ENCODE results near the gene FBXO42. TPM values are rescaled to one million over a fixed set of nuclear protein-coding genes. Genes with fewer than 3 reads are reported as not detected.
A peak's percentile ranks its signal among the peaks of the same experiment; 100 is the strongest.

Gene FBXO42
- polyA plus RNA-seq, 2 of the 4 experiments (the other 2 are of a cell fraction) = 4.7 to 12.4 TPM

DNA sequence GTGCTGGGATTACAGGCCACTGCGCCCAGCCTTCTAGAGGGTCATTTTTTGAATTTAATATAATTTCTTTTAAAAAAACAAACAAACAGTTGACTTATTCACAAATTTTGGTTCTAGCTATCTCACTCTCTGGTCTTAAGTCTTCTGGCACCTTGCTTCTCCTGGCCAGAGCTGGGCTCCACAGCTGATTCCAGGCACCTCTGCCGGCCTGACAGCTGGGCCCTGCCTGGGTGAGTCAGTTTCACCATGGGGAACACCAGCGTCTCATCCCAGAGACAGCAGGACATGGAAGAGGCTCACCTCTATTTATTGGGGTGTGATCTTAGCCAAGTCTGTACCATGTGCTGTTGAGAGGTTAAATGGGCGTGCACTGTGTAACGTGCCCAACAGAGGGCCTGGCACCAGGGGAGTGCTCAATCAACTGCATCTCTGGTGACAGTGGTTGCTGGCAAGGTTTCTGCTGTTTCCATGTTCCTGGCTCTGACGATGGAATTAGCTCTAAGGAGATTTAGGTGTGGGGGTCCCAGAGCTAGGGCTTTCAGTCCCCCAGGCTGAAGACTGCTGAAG is 116.3 kb downstream of the FBXO42 start:
- DNase-seq (ENCODE audit: low read depth in 1 of 2, low spot score in 1 of 2) = peak; percentile 72 to 81
- peak overlapping the region; percentile 88 for H3K4me3 ChIP-seq
- peak; percentile 32 for FAIRE-seq
- H3K9me3 ChIP-seq = no peaks in the 10 kb centered on the region
- TF ChIP-seq, protein P1, sequence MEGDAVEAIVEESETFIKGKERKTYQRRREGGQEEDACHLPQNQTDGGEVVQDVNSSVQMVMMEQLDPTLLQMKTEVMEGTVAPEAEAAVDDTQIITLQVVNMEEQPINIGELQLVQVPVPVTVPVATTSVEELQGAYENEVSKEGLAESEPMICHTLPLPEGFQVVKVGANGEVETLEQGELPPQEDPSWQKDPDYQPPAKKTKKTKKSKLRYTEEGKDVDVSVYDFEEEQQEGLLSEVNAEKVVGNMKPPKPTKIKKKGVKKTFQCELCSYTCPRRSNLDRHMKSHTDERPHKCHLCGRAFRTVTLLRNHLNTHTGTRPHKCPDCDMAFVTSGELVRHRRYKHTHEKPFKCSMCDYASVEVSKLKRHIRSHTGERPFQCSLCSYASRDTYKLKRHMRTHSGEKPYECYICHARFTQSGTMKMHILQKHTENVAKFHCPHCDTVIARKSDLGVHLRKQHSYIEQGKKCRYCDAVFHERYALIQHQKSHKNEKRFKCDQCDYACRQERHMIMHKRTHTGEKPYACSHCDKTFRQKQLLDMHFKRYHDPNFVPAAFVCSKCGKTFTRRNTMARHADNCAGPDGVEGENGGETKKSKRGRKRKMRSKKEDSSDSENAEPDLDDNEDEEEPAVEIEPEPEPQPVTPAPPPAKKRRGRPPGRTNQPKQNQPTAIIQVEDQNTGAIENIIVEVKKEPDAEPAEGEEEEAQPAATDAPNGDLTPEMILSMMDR (IDR thresholded peaks at IDR 0.05) = 0 out of 3 replicates have a peak, but pooled peaks have one; percentile 5
- no peak for TF ChIP-seq HOXA7 (CRISPR knock-in tag; IDR thresholded peaks at IDR 0.05)
- H3K27ac ChIP-seq = peak overlapping the region; percentile 92 to 94
- ATAC-seq = peak; percentile 88
- WGBS (ENCODE audit: missing lambda C conversion rate) = 69% methylated on average over 2 of the region's 6 CpGs
- CTCF ChIA-PET = interaction anchor here (0.8 to 1.7 kb wide), 5 partner anchors 13 to 155 kb away, joined by 3 to 5 read pairs (median 4); no protein-coding TSS in a partner anchor
- H3K4me2 ChIP-seq = peak overlapping the region; percentile 100
- H3K4me1 ChIP-seq = peaks cover 14% of the 10 kb centered on the region
- POLR2A ChIA-PET = no interaction called here

DNA sequence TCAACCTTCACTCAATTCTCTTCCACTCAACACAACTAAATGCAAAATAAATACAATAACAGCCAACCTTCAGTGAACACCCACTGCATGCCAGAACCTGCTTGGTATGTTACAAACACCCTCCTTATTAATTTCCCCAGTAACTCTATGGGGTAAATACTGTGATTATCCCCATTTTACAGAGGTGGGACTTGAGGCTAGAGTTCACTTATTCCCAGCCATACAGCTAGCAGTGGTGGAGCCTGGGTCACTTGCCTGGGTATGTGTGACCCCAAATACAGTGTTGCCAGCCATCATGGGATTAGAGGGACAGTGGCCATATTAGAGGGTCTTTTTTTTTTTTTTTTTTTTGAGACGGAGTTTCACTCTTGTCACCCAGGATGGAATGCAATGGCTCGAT is 116.9 kb downstream of the FBXO42 start:
- POLR2A ChIA-PET = no interaction called here
- peaks cover 14% of the 10 kb centered on the region for H3K4me1 ChIP-seq
- H3K27ac ChIP-seq = no peak overlapping the region
- H3K4me2 ChIP-seq = no peak overlapping the region
- CTCF ChIA-PET = interaction anchor here (0.8 to 3.9 kb wide), 7 partner anchors 9 to 162 kb away, joined by 3 to 16 read pairs (median 5); partner anchors contain the start of gene FAM131C
- no peaks in the 10 kb centered on the region for H3K9me3 ChIP-seq
- WGBS (ENCODE audit: missing lambda C conversion rate) = 97% methylated on average over 2 of the region's 2 CpGs
- H3K4me3 ChIP-seq = no peak overlapping the region
- TF ChIP-seq MAFK (IDR thresholded peaks at IDR 0.05; ENCODE audit: partially characterized antibody) = no peak
- no peak for TF ChIP-seq FOXS1 (CRISPR knock-in tag; IDR thresholded peaks at IDR 0.05)
- TF ChIP-seq BCL3 (IDR thresholded peaks at IDR 0.05) = no peak
- FAIRE-seq = no peak
- ATAC-seq = no peak
- no peak for DNase-seq (ENCODE audit: low read depth in 1 of 2, low spot score in 1 of 2)

- Histone ChIP-seq H3K9me3 (no peaks in the 10 kb centered on the region), H3K4me2 (no peak overlapping the region), H3K4me1 (peaks cover 14% of the 10 kb centered on the region), H3K4me3 (no peak overlapping the region), H3K27ac (no peak overlapping the region)
- CTCF ChIA-PET = interaction anchor here (0.6 to 3.9 kb wide), 4 partner anchors 11 to 578 kb away, joined by 3 to 16 read pairs (median 10); no protein-coding TSS in a partner anchor
- WGBS (ENCODE audit: missing lambda C conversion rate) = 95% methylated on average over 4 of the region's 8 CpGs
- POLR2A ChIA-PET = no interaction called here
- no peak for TF ChIP-seq E2F6 (IDR thresholded peaks at IDR 0.05; ENCODE audit: borderline replicate concordance, low read depth)
- TF ChIP-seq, protein P2, sequence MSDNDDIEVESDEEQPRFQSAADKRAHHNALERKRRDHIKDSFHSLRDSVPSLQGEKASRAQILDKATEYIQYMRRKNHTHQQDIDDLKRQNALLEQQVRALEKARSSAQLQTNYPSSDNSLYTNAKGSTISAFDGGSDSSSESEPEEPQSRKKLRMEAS (IDR thresholded peaks at IDR 0.05) = no peak
- TF ChIP-seq RARB (CRISPR knock-in tag; IDR thresholded peaks at IDR 0.05) = no peak
- no peak for TF ChIP-seq SREBF2 (IDR thresholded peaks at IDR 0.05)
- TF ChIP-seq HOXB5 (CRISPR knock-in tag; IDR thresholded peaks at IDR 0.05) = no peak
- TF ChIP-seq ZC3H11A (IDR thresholded peaks at IDR 0.05) = no peak
- TF ChIP-seq RAD21 (conservative IDR thresholded peaks at IDR 0.05 in 1 of 2, IDR thresholded peaks at IDR 0.05 in 1 of 2) = no peak
- TF ChIP-seq FOXS1 (CRISPR knock-in tag; IDR thresholded peaks at IDR 0.05) = no peak
- TF ChIP-seq CHD4 (IDR thresholded peaks at IDR 0.05; ENCODE audit: borderline replicate concordance) = no peak
- no peak for TF ChIP-seq HDAC2 (IDR thresholded peaks at IDR 0.05)
- TF ChIP-seq BHLHE40 (IDR thresholded peaks at IDR 0.05; ENCODE audit: low read depth, low read length) = no peak
- no peak for TF ChIP-seq MYC (IDR thresholded peaks at IDR 0.05; ENCODE audit: borderline replicate concordance, low read length)
- no peak for TF ChIP-seq TFCP2L1 (CRISPR knock-in tag; IDR thresholded peaks at IDR 0.05)
- ATAC-seq (no peak), FAIRE-seq (no peak), DNase-seq (ENCODE audit: low read depth in 1 of 2, low spot score in 1 of 2) (no peak)
These were observed 118.8 kb downstream of the FBXO42 start for GRCh38 chr1:16233431-16233830.
